HL-60 (cell line): ENCODE results near the gene GZMH.
"Not testable (repeated sequence)": the region's sequence is repeated elsewhere in the genome, so short reads cannot be mapped to it uniquely, and the experiment has no call there.

Experiments
- CTCF ChIP-seq: IDR thresholded peaks from one replicate; pipeline ENCODE4 v1.5.1; 2011; ENCODE audit warnings: low read length, control low read depth, inconsistent platforms; ENCODE audit not compliant: insufficient read depth
- REST ChIP-seq: IDR thresholded peaks from 2 replicates; pipeline ENCODE4 v1.6.1; 2012; ENCODE audit warnings: low read depth; ENCODE audit not compliant: insufficient replicate concordance

GRCh38 chr14:24648361-24648760, 38.9 kb upstream of the GZMH start:
- TF ChIP-seq REST, CTCF: not testable (repeated sequence)
